HG02981 (cell line): ENCODE results near the gene TRAK1.

ENCODE experiments used
- ATAC-seq: cut with Tn5 transposase; IDR thresholded peaks from one replicate; pipeline ENCODE4 v1.9.1; 2021; ENCODE audit warnings: mild to moderate bottlenecking, moderate library complexity; ENCODE audit not compliant: unreplicated experiment

Gene TRAK1

GRCh38 chr3:42122261-42123011 is 31.3 kb downstream of the TRAK1 start:
- ATAC-seq = peak; percentile 20

GRCh38 chr3:42123012-42123581 is 31.9 kb downstream of the TRAK1 start:
- peak; percentile 38 for ATAC-seq

GRCh38 chr3:42123824-42124658 is 32.9 kb downstream of the TRAK1 start:
- no peak for ATAC-seq

DNA sequence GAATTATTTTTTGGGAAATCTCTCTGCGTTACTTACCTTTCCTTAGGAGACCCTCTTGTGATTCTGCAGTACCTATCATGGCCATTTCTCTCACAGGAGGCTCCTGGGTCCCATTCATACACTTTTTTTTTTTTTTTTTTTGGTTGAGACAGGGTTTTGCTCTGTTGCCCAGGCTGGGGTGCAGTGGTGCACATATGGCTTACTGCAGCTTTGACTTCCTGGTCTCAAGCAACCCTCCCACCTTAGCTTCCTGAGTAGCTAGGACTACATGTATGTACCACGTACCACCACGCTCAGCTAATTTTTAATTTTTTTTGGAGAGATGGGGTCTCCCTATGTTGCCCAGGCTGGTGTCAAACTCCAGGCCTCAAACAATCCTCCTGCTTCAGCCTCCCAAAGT is 36.1 kb downstream of the TRAK1 start:
- ATAC-seq = no peak

GRCh38 chr3:42128526-42128925 is 37.4 kb downstream of the TRAK1 start:
- ATAC-seq = no peak

DNA sequence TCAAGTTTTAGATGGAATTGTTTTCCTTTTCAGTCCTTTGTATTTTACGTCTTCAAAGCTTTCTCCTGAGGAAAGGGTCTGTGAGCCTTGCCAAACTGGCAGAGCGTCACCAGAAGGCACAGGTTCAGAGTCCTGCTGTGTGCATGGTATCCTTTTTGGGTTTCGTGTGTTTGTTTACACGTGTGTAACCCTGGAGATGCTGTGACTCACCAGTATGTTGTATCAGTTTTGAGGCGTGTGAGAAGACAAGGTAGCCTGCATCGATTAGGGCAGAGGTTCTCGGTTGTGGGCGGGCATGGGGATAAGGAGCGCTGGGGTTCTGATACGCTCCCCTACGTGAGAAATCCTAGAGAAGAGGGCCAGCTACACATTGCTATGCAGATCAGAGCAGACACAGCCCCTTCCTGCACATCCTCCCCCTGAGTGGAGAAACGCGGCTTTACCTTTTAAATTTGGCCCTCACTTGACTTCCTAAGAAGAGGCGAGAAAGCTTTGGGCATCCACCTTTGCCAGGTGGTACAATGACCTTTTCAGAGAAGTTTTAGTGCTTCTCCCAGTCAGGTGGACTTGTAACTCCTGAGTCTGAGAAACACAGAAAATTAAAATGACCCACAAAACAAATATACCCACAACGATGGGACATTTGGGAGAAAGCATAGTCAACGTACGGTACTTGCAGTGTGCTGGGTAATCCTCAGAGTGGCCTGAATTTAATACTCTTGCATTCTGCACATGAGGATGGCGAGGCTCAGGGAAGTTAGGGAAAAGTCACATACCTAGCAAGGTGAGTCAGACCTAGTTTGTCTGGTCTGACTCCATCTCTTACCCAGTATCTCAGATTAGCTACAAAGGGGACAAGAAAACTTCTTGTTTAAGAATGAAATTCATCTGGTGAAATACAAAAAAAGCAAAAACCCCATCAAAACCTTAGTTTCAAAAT is 38.1 kb downstream of the TRAK1 start:
- ATAC-seq = peak; percentile 45

DNA sequence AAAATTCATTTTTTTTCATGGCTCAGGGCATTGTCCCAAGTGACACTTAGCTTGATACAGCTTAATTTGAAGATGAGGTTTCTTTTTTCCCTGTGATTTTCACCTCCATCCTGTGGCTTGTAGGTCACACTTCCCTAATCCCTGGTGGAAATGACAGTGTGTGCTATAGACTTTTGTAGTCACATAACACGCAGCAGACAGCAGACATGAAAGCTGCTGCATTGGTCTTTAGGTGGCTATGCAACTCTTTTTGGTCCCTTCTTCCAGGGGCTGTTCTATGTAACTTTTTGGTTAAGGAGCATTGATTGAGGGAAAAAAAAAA is 38.8 kb downstream of the TRAK1 start:
- no peak for ATAC-seq

DNA sequence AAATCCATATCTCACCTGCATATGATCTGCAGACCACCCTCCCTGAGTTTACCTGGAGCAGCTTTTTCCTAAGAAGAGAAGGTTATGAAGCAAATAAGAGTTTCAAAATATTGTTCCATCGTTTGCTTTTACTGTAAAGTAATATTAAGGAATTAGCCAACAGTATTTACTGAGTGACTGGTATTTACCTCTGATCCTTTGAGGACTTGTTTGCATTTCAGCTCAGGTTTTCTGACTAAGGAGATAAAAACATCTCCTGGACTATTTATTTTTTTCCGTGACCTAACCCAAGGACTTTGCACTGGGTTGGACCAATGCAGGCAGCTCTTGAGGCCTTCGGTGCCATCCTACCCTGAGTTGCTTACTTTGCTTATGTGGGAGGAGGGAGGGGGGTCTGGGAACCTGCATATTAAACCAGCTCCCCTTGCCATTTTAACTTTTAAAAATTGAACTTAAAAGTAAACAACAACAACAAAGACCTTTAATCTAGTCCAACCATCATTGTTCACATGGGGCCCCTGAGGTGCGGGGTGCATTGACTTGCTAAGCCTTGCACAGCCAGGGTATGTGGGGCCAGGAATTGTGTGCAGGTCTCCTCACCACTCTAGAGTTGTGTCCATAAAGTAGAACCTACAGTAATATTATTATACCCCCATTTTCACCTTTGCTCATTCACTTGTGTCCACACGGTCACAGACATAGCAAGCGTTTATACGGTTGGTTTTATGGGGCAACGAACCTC is 39.3 kb downstream of the TRAK1 start:
- ATAC-seq = no peak

DNA sequence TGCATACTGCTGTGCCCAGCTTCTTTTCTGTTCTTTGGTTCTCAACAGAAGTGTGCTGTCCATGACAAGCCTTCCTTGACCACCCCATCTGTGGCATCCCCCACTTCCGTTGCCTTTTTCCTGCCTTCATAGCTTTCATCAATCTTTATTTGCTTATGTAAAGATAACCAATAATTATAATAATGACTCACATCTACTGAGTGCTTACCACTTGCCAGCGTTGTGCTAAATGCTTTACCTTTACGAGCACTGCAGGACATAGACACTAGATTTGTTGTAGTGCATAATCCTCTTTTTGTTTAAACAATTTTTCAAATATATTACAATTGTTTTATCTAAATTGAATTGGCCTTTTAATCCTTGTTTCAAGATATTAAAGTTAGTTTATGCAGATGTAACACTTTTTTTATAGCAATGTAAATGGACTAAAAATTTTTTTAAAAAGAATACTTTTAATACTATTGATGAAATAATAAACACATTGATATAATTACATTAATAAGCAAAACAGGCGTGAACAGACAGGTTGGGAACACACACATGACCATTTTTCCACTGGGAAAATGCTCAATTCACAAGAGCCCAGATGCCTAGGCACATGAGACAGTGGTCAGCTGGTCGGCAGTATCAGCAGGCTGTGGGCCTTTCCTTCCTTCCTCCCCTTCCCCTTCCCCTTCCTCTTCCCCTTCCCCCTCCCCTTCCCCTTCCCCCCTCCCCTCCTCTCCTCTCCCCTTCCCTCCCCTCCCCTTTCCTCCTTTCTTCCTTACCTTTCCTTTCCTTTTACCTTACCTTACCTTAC is 42.5 kb downstream of the TRAK1 start:
- no peak for ATAC-seq

GRCh38 chr3:42134867-42135464 is 43.8 kb downstream of the TRAK1 start:
- ATAC-seq = no peak

- ATAC-seq = no peak
Measured at GRCh38 chr3:42139621-42140453, 48.7 kb downstream of the TRAK1 start.

DNA sequence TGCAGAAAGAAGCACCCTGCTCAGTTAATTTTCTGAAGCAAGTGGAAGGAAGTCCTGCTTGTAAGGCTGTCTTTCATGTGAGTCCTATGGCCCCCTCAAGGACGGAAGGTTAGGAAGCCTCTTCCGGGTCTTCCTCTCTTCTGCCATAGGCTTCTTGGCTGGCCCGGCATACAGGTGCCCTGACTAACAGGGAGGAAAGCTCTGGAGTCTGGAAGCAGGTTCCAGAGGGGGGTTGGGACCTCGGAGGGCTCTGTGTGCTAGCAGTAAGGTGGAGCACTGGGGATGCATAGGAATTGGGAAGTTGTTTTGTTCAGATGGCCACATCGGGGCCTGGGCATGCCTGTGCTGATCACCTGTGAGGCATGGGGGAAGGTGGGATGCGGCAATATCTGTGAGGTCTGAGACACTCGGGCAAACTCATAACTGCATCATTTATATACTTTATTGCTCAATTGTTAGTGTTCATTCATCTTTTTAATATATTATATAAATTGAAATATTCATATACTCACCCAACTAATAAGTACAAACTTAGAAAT is 49.6 kb downstream of the TRAK1 start:
- ATAC-seq = no peak

GRCh38 chr3:42143440-42143839 is 52.3 kb downstream of the TRAK1 start:
- no peak for ATAC-seq

GRCh38 chr3:42144209-42144608 is 53.1 kb downstream of the TRAK1 start:
- no peak for ATAC-seq

GRCh38 chr3:42148086-42148848 is 57.1 kb downstream of the TRAK1 start:
- ATAC-seq = no peak

GRCh38 chr3:42148982-42149432 is 57.9 kb downstream of the TRAK1 start:
- no peak for ATAC-seq

GRCh38 chr3:42149532-42149931 is 58.4 kb downstream of the TRAK1 start:
- no peak for ATAC-seq
